PC-9 (cell line): Measurements from ENCODE around the gene EZH2. TPM values are rescaled to one million over a fixed set of nuclear protein-coding genes. Genes with fewer than 3 reads are reported as not detected.

Experiments
- BruUV-seq: library from RNA; stranded (reverse); fragments of 400-500 nt; replicated peaks from 2 replicates; lab custom pipeline; 2021; lab: Mats Ljungman, UMichigan
- CTCF ChIA-PET: fragments of 300-600 bp; sonication (Branson Sonifier 250); formaldehyde crosslinking; loops from one replicate; lab custom pipeline; 2022; ENCODE audit warnings: antibody characterized with exemption; lab: Charles Lee
- POLR2A ChIA-PET: fragments of 300-600 bp; sonication (Branson Sonifier 250); formaldehyde crosslinking; loops from one replicate; lab custom pipeline; 2022; ENCODE audit warnings: antibody characterized with exemption; ENCODE audit not compliant: unreplicated experiment; lab: Charles Lee
- DNase-seq, 2 experiments: peaks; one replicate each; pipeline versions ENCODE4 v3.0.0 to v3.0.0-alpha.2; 2015 to 2022; ENCODE audit warnings: mixed read lengths in 1 of 2
- H2AFZ ChIP-seq: fragments of 200-600 bp; sonication (generic); 2 replicates; pipeline ENCODE4 v1.8.1; 2017; ENCODE audit warnings: antibody characterized with exemption
- H3F3A ChIP-seq: fragments of 200-600 bp; sonication (generic); 2 replicates; pipeline ENCODE4 v1.8.1; 2017; ENCODE audit warnings: antibody characterized with exemption, mild to moderate bottlenecking, low read depth; ENCODE audit not compliant: insufficient read depth
- H3K27ac ChIP-seq: fragments of 200-600 bp; sonication (generic); 2 replicates; pipeline ENCODE4 v1.6.1; 2016; ENCODE audit warnings: mixed run types
- H3K27me3 ChIP-seq: fragments of 200-600 bp; sonication (generic); 2 replicates; pipeline ENCODE4 v1.6.1; 2016; ENCODE audit warnings: low read depth, mixed run types; ENCODE audit not compliant: insufficient read depth
- H3K36me3 ChIP-seq: fragments of 200-600 bp; sonication (generic); 2 replicates; pipeline ENCODE4 v1.6.1; 2016; ENCODE audit warnings: low read depth, mixed run types
- H3K4me1 ChIP-seq: fragments of 200-600 bp; sonication (generic); replicated peaks from 2 replicates; pipeline ENCODE4 v1.6.1; 2016; ENCODE audit warnings: mixed run types; ENCODE audit not compliant: insufficient read depth
- H3K4me2 ChIP-seq: fragments of 200-600 bp; sonication (generic); 2 replicates; pipeline ENCODE4 v1.6.1; 2017; ENCODE audit warnings: mixed run types
- H3K4me3 ChIP-seq: fragments of 200-600 bp; sonication (generic); 2 replicates; pipeline ENCODE4 v1.6.1; 2016; ENCODE audit warnings: mixed run types
- H3K79me2 ChIP-seq: fragments of 200-600 bp; sonication (generic); 2 replicates; pipeline ENCODE4 v1.6.1; 2017; ENCODE audit warnings: low read depth, mixed run types
- H3K9me2 ChIP-seq: fragments of 200-600 bp; sonication (generic); 2 replicates; pipeline ENCODE4 v1.8.1; 2017; ENCODE audit warnings: mild to moderate bottlenecking; ENCODE audit not compliant: insufficient read depth
- H3K9me3 ChIP-seq: fragments of 200-600 bp; sonication (generic); 2 replicates; pipeline ENCODE4 v1.8.1; 2016; ENCODE audit warnings: low read depth; ENCODE audit not compliant: insufficient read depth
- H4K20me1 ChIP-seq: fragments of 200-600 bp; sonication (generic); 2 replicates; pipeline ENCODE4 v1.8.1; 2017; ENCODE audit not compliant: insufficient read depth
- EZH2 ChIP-seq: fragments of 200-600 bp; sonication (generic); IDR thresholded peaks from 2 replicates; pipeline ENCODE4 v1.8.0; 2017; ENCODE audit warnings: antibody characterized with exemption, low read depth
- intact Hi-C: fragments of 100-400 bp; cut with micrococcal nuclease; formaldehyde crosslinking; loops from one replicate; pipeline ENCODE4 v1.10.0; 2022; ENCODE audit not compliant: unreplicated experiment
- total RNA-seq: library from RNA; stranded (reverse); gene quantifications from 2 replicates; pipeline ENCODE4 v1.2.3, GENCODE V29; 2021
- TF ChIP-seq, protein P1 (sequence below): fragments of 200-600 bp; sonication (generic); conservative IDR thresholded peaks from 2 replicates; pipeline ENCODE4 v1.6.1; 2017; ENCODE audit warnings: mixed run types, antibody characterized with exemption, mild to moderate bottlenecking, moderate library complexity

Gene EZH2
- total RNA-seq, 1 experiment from 2014 or later: 48.6 TPM

DNA sequence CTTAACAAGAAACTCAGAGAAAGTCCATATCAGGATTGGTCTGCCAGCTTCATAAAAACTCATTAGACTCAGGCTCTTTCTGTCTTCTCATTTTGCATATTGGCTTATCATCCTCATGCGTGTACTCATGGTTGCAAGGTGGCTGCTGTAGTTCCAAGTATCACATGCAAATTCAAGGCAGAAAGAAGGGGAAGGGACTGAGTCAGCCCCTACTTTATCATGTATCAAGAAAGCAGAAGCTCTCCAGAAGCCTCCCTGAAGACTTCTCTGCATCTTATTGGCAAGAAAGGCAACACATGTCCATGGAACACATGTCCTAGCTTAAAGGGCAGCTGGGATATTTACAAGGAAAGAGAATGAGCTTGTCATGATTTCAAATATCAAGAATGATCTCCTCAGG is 19.4 kb upstream of the EZH2 start:
- no peak for TF ChIP-seq EZH2
- TF ChIP-seq, protein P1, sequence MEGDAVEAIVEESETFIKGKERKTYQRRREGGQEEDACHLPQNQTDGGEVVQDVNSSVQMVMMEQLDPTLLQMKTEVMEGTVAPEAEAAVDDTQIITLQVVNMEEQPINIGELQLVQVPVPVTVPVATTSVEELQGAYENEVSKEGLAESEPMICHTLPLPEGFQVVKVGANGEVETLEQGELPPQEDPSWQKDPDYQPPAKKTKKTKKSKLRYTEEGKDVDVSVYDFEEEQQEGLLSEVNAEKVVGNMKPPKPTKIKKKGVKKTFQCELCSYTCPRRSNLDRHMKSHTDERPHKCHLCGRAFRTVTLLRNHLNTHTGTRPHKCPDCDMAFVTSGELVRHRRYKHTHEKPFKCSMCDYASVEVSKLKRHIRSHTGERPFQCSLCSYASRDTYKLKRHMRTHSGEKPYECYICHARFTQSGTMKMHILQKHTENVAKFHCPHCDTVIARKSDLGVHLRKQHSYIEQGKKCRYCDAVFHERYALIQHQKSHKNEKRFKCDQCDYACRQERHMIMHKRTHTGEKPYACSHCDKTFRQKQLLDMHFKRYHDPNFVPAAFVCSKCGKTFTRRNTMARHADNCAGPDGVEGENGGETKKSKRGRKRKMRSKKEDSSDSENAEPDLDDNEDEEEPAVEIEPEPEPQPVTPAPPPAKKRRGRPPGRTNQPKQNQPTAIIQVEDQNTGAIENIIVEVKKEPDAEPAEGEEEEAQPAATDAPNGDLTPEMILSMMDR: no peak
- ChIA-PET CTCF (no interaction called here), POLR2A (no interaction called here)

DNA sequence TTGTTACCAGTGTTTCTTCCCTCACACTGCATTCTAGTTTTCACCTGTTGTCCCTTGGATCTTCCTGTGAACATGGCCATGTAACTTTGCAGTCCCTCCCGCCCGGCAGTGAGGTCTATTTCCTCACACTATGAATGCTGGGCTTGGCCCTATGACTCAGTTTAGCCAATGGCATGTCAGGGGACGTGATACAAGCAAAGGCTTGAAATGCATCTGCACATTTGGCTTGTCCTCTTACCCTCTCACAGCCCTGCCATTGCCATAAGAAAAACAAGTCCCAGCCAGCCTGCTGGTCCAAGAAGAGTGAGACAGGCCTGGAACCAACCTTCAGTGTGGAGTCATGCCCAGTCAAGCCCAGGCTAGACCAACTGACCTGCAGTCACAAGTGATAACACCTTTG is 17.1 kb upstream of the EZH2 start:
- Histone ChIP-seq H3F3A (0 out of 2 replicates have a peak, but pooled peaks cover 4% of the 10 kb centered on the region), H3K27ac (no peak overlapping the region), H3K9me2 (no peaks in the 10 kb centered on the region), H3K79me2 (no peaks in the 10 kb centered on the region), H3K4me1 (0 out of 2 replicates have a peak, but pooled peaks cover 4% of the 10 kb centered on the region), H4K20me1 (no peaks in the 10 kb centered on the region), H2AFZ (no peak overlapping the region), H3K36me3 (no peaks in the 10 kb centered on the region), H3K27me3 (no peaks in the 10 kb centered on the region), H3K4me2 (no peak overlapping the region), H3K4me3 (no peak overlapping the region), H3K9me3 (no peaks in the 10 kb centered on the region)
- intact Hi-C loops: no loop called here
- TF ChIP-seq, protein P1: no peak
- TF ChIP-seq EZH2: no peak
- ChIA-PET CTCF (no interaction called here), POLR2A (no interaction called here)
- no TSS peak for BruUV-seq
- DNase-seq: no peak

More for the DNA sequence above, 19.4 kb upstream of the EZH2 start:
- H3K4me3 ChIP-seq: no peak overlapping the region
- no peaks in the 10 kb centered on the region for H3K27me3 ChIP-seq
- no peaks in the 10 kb centered on the region for H3K79me2 ChIP-seq
- no peak overlapping the region for H3K27ac ChIP-seq
- no TSS peak for BruUV-seq
- H3K36me3 ChIP-seq: no peaks in the 10 kb centered on the region
- H3K4me2 ChIP-seq: no peak overlapping the region
- H4K20me1 ChIP-seq: no peaks in the 10 kb centered on the region
- intact Hi-C loops: no loop called here
- 0 out of 2 replicates have a peak, but pooled peaks cover 4% of the 10 kb centered on the region for H3F3A ChIP-seq
- no peak for DNase-seq
- H2AFZ ChIP-seq: no peak overlapping the region
- H3K4me1 ChIP-seq: 0 out of 2 replicates have a peak, but pooled peaks cover 4% of the 10 kb centered on the region
- no peaks in the 10 kb centered on the region for H3K9me3 ChIP-seq
- no peaks in the 10 kb centered on the region for H3K9me2 ChIP-seq

DNA sequence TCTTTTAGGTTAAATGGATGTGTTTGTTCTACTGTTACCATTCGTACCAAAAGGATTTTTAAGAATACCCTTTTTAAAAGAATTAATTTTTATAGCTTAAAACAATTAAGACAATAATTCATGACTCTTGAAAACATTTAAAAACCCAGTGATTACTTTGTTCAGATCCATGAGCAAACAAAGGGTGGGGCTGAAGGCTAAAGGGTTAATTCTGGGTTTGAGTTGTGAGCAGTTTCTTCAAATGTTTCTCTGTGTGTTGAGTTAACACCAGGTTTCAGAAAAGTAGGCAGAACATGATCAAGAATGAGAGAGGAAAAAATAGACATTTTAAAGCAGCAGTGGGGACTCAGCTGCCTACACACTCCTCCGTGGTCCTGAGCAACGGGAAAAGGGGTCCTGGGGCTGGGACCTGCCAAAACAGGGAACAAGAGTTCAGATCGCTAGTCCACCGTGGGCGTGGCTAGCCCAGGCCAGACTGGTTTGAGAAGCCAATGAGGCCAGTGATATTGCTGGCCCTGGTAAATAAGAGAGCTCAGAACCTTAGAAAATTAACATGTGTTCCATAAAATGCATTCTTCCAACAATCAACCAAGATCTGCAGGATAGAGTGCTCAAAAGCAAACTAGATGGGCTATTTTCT is 14.9 kb upstream of the EZH2 start:
- CTCF ChIA-PET: interaction anchor here (0.5 kb wide), 1 partner anchor 64 kb away, joined by 5 read pairs; no protein-coding TSS in a partner anchor
- H3K4me2 ChIP-seq: peak overlapping the region; percentile 25; the same call in 1 of the 2 replicates
- no peaks in the 10 kb centered on the region for H3K27me3 ChIP-seq
- POLR2A ChIA-PET: interaction anchor here (0.6 kb wide), 1 partner anchor 1748 kb away, joined by 3 read pairs; no protein-coding TSS in a partner anchor
- H2AFZ ChIP-seq: peak overlapping the region; percentile 60; the same call in 1 of the 2 replicates
- no TSS peak for BruUV-seq
- TF ChIP-seq, protein P1: no peak
- TF ChIP-seq EZH2: no peak
- no peaks in the 10 kb centered on the region for H3K9me3 ChIP-seq
- no peaks in the 10 kb centered on the region for H3F3A ChIP-seq
- H4K20me1 ChIP-seq: no peaks in the 10 kb centered on the region
- H3K36me3 ChIP-seq: no peaks in the 10 kb centered on the region
- intact Hi-C loops: no loop called here
- H3K27ac ChIP-seq: no peak overlapping the region
- H3K9me2 ChIP-seq: no peaks in the 10 kb centered on the region
- H3K4me3 ChIP-seq: no peak overlapping the region
- no peaks in the 10 kb centered on the region for H3K79me2 ChIP-seq
- no peak for DNase-seq
- H3K4me1 ChIP-seq: 0 out of 2 replicates have a peak, but pooled peaks cover 4% of the 10 kb centered on the region
